GM19035 (cell line): ENCODE results near the gene LRMDA.

Experiments
- ATAC-seq: cut with Tn5 transposase; IDR thresholded peaks from one replicate; pipeline ENCODE4 v1.9.1; 2021; ENCODE audit not compliant: unreplicated experiment

Gene LRMDA

GRCh38 chr10:76433161-76434005 is 1002.0 kb downstream of the LRMDA start:
- no peak for ATAC-seq

DNA sequence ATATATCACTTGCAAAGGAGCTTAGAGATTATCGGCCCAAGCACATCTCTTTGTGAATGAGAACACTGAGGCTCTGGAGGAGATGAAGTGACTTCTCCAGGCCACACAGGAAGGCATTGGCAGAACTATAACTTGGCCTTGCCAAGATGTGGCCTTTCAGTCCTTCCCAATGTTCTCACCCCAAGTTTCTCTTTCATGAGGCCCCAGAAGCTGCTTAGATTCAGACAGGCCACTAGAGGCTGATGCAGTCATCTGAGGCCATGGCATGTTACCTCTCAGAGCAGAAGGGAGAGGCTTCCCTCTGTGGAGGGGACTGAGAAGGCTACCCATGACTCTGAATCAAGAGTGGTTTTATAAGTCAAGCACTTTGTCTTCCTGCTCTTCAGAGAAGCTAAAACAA is 1003.7 kb downstream of the LRMDA start:
- ATAC-seq, result no peak

DNA sequence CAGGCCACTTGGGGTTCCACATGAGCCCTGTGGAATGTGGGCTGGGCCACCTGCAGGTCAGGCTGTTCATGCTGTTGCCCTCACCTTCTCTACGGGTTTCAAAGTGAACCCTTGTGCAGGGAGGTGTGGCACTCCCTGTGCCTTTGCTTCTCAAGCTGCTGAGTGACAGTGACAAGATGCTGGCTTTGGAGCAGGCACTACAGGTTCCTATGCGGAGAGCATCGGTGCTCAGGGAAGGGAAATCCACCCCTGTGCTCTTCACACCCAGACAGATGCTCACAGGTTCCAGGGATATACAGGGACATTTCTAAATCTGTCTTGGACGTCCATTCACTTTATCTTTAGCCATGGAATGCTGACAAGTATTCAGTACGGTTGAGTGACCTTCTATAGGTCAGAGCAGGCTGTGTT is 1005.0 kb downstream of the LRMDA start:
- no peak for ATAC-seq

GRCh38 chr10:76436981-76437380 is 1005.6 kb downstream of the LRMDA start:
- no peak for ATAC-seq

GRCh38 chr10:76440426-76440825 is 1009.0 kb downstream of the LRMDA start:
- no peak for ATAC-seq

GRCh38 chr10:76442113-76442512 is 1010.7 kb downstream of the LRMDA start:
- no peak for ATAC-seq

DNA sequence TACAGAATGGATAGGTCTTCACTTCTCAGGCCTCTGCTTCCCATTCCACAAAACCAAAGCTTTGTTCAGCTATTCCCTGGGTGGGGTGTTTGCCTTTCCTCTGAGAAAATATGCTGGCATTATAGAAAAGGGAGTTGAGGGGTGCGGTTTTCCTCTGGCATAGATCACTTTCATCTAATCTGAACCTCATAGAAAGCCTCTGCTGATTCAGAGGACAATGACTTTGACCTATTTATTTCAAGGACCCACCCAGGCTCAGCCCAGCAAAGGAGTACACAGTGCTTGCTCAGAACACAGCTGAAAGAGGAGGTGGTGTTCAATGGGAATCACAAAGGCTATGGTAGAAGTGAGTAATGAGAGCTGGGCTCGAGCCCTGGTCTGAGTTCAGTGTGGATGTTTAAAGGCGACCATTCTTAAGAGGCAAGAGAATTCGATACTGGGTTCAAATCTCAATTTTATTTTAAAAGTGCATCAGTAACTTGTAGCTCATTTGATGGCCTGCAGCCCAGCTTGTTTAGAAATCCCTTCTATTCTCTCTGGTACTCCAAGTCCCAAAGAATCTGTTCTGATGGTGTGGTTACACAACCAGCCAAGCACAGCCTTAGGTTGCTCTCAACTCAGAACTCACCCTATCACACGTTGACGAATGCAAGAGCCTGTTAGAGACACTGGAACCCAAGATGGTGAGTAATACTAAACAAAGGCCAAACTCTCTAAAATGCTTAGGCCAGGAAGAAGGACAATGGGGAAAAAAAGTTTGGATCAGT is 1012.8 kb downstream of the LRMDA start:
- ATAC-seq, result no peak

GRCh38 chr10:76447578-76447977 is 1016.2 kb downstream of the LRMDA start:
- no peak for ATAC-seq

DNA sequence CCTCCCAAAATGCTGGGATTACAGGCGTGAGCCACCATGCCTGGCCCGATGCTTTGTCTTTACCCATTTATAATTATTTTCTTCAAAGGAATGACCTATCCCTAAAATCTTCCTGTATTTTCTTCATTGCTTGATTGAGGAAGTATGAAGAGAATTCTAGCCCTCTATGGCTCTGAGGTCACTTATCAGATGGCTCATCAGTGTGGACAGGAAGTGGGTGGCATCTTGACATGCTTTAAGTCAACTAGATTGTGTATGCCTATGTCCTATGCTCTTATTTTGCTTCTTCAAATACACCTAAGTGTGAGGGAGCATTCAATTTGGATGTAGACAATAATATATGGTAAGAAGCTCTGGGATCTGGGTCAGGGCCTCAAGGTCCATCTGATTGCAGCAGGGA is 1020.5 kb downstream of the LRMDA start:
- ATAC-seq, result no peak

- no peak for ATAC-seq
Observed at GRCh38 chr10:76453332-76453731, 1021.9 kb downstream of the LRMDA start.

GRCh38 chr10:76453997-76454396 is 1022.6 kb downstream of the LRMDA start:
- no peak for ATAC-seq

- ATAC-seq, result no peak
Observed at GRCh38 chr10:76454506-76455140, 1023.2 kb downstream of the LRMDA start.

- ATAC-seq, result no peak
Observed at GRCh38 chr10:76456197-76456596, 1024.8 kb downstream of the LRMDA start.

DNA sequence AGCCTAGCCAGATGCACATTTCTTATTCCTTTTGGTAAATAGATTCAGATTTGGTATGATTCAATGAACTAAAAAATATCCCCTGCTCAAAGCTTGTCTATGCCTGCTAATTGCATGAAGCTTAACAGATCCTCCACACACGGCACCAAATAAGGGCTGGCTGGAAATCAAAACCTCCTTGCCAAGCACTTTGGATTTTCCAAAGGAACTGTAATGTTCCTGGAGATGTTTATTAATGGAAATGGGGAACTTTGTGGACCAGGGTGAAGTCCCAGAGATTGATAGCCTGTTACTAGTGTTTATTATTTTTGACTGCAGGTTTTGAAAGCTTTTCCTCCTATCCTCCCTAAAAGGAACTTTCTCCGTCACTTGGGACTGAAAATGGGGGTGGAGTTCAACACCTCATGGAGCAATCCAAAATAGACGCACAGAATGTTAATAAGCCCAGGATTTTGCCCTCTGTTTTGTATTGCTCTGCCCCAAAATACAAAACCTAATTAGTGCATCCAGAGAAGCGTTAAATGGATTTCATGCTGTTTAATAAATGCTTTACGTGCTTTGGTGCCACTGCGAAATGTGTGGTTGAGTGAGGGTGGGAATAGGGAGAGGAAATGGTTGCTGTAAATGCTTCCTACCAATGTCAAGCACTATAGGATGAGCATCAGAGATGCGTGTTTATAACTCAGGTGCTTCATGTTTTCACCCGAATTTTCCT is 1027.7 kb downstream of the LRMDA start:
- ATAC-seq, result no peak

GRCh38 chr10:76461024-76461423 is 1029.6 kb downstream of the LRMDA start:
- ATAC-seq, result no peak

- no peak for ATAC-seq
Observed at GRCh38 chr10:76463111-76463510, 1031.7 kb downstream of the LRMDA start.

- no peak for ATAC-seq
Observed at GRCh38 chr10:76466836-76467503, 1035.5 kb downstream of the LRMDA start.

DNA sequence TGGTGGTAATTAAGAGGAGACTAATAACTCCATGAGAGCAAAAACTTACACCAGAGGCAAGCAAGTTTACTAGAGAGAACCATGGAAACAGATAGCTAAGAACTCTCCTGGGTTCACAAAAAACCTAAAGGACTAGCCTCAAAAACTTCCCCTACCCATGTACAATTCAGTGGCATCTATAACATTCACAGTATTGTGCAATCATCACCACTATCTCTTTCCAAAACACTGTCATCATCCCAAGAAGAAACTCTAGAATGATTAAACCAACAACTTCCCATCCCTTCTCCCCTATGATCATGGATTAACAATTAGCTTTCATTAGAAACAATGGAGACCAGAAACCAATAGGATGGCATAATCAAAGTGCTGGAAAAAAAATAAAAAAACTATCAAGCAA is 1038.3 kb downstream of the LRMDA start:
- ATAC-seq, result no peak

DNA sequence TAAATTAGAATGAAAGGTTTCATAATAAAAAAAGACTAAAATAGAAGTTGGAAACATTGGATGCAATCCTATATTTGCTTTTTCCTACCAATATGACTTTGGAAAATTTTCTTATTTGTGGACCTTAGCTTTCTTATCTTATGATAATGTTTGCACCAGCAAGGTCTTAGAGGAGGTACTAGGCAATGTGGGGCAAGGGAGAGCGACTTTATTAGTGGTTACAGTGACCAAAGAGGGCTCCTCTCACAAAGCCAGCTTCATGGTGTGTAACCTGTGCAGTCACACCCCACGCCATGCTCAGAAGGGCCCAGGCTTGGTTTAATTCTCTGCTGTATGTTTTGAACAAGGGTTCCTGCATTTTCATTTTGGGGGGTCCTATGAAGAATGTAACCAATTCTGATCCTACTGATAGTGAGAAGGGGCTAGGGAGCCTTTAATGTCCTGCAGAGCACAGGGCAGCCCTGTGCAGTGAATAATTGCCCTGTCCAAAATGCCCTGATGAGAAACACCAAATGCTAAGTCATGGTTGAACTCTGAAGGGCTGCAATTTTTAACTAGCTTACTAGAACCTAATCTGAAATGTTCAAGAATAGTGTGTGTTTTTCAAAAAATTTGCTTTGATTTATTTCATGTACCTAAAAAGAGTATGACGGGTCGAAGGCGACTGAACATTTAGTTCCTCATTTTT is 1047.8 kb downstream of the LRMDA start:
- no peak for ATAC-seq

DNA sequence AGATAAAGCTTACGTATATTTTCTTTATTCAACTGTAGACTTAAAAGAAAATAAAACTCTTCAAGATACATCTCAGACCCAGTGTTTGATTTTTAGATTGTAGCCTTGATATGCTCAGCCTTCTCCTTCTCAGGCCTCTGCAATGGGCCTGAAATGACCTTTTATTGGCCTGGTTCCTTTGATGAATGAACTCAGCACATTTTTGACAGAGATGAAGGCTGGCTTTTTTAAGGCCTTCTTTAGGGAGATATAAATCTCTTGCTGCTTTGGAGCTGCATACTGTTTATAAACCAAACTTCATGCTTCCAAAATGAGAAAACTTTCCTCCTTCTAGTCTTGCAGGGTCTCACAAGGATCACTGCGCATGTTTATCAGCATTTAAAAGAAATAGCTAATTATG is 1049.8 kb downstream of the LRMDA start:
- no peak for ATAC-seq
